Thoracic aorta (tissue), 2 donors: ENCODE measurements around the gene TCF3. TPM values are rescaled to one million over a fixed set of nuclear protein-coding genes. Genes with fewer than 3 reads are reported as not detected.

Source experiments
- ATAC-seq: fragments of 150-250 bp; one replicate; pipeline ENCODE4 v1.8.0; 2017; ENCODE audit warnings: low read depth; ENCODE audit not compliant: insufficient number of reproducible peaks, low FRiP score
- DNase-seq: peaks from one replicate; pipeline ENCODE4 v3.0.0-alpha.2; 2020; ENCODE audit warnings: low spot score
- H3K27ac ChIP-seq, 2 donors: fragments of 200-600 bp; sonication (generic); 1 replicate in 1 of 2; 2 replicates in 1 of 2; pipeline ENCODE4 v1.5.1; 2016; ENCODE audit warnings: mild to moderate bottlenecking in 2 of 2, moderate library complexity in 2 of 2
- H3K27me3 ChIP-seq: fragments of 200-600 bp; sonication (generic); replicated peaks from 2 replicates; pipeline ENCODE4 v1.6.0; 2016; ENCODE audit warnings: mild to moderate bottlenecking; ENCODE audit not compliant: insufficient read depth
- H3K36me3 ChIP-seq: fragments of 200-600 bp; sonication (generic); one replicate; pipeline ENCODE4 v1.5.1; 2016
- H3K4me1 ChIP-seq, 2 donors: fragments of 200-600 bp; sonication (generic); 1 replicate in 1 of 2; 2 replicates in 1 of 2; pipeline versions ENCODE4 v1.5.1 to v1.6.0; 2016; ENCODE audit warnings: low read depth in 2 of 2, mild to moderate bottlenecking in 1 of 2; ENCODE audit not compliant: control insufficient read depth in 1 of 2
- H3K4me3 ChIP-seq: fragments of 200-600 bp; sonication (generic); 2 replicates; pipeline ENCODE4 v1.5.1; 2016; ENCODE audit warnings: mild to moderate bottlenecking
- H3K9me3 ChIP-seq: fragments of 200-600 bp; sonication (generic); 2 replicates; pipeline ENCODE4 v1.5.1; 2016
- total RNA-seq, 2 donors: library from RNA; depleted of rRNA; stranded (reverse); fragments of >200 nt; gene quantifications; one replicate each; pipeline versions ENCODE4 v1.1.0 to v1.2.3, GENCODE V29; 2016
- TF ChIP-seq, protein P1 (sequence below): fragments of 200-600 bp; sonication (generic); IDR thresholded peaks from one replicate; pipeline ENCODE4 v1.5.1; 2019; ENCODE audit warnings: antibody characterized with exemption

TCF3 gene
- total RNA-seq, 2 donors from 2014 or later: 46.0 to 52.5 TPM

DNA sequence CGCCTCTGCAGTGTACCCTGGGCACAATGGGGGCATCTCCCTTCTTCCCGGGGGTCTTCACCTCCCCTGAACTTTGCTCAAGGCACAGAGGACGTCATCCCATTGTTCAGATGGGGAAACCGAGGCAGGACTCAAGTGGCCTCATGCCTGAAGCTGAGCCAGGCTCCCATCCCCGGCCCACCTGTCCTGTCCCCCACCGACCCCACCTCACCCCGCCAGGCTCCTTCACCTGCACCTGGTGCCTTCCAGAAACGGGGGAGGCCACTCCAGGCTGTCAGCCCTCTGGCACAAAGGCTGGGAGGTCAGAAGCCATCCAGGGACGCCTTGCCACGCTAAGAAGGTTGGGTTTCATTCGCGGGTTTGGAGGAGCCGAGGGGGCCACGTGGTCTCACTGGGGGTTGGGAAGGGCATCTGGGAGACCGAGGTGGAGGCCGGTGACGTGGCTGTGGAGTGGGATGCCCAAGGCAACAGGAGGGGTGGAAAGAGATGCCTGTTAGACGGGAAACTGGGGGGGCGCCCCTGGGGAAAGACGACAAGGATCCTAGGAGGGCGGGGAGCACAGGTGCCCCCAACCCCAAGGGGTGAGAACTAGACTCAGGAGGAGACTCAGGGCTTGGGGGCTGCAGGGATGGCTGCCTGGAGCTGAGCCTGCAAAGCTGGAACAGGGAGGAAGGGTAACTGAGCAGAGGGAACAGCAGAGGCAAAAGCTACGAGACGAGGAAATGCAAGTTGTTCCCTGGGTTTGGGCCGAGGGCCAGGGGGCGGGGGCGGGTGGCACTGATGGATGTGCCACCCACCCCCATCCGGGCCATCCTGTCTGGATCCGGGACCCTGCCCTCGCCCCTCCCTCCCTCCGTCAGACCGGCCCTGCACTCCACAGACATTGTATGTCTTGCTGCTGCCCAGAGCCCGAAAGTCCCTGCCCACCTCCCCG, 6.0 kb upstream of the TCF3 start:
- Histone ChIP-seq H3K4me1 (no peaks in the 10 kb centered on the region), H3K9me3 (no peaks in the 10 kb centered on the region), H3K27ac (no peak overlapping the region), H3K4me3 (no peak overlapping the region), H3K27me3 (no peaks in the 10 kb centered on the region), H3K36me3 (no peaks in the 10 kb centered on the region)
- ATAC-seq (no peak), DNase-seq (no peak)
- TF ChIP-seq, protein P1, sequence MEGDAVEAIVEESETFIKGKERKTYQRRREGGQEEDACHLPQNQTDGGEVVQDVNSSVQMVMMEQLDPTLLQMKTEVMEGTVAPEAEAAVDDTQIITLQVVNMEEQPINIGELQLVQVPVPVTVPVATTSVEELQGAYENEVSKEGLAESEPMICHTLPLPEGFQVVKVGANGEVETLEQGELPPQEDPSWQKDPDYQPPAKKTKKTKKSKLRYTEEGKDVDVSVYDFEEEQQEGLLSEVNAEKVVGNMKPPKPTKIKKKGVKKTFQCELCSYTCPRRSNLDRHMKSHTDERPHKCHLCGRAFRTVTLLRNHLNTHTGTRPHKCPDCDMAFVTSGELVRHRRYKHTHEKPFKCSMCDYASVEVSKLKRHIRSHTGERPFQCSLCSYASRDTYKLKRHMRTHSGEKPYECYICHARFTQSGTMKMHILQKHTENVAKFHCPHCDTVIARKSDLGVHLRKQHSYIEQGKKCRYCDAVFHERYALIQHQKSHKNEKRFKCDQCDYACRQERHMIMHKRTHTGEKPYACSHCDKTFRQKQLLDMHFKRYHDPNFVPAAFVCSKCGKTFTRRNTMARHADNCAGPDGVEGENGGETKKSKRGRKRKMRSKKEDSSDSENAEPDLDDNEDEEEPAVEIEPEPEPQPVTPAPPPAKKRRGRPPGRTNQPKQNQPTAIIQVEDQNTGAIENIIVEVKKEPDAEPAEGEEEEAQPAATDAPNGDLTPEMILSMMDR: no peak

DNA sequence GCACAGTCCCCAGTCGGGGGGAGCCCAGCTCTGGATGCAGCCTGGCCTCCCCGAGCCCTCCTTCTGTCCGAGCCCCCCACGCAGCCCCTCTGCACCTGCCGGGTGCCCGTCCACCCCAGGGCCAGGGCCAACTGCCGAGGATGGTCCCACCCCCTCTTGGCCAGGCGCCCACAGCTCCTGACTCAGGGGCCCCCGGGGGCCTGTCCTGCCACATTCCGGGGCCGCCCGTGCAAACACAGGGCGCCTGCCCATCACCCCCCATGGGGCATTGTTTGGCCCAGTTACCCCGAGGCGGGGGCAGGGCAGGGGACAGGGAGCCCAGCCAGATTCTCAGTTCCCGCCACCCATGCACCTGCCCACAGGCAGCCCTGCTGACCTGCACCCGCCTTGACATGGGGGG, 5.3 kb upstream of the TCF3 start:
- TF ChIP-seq, protein P1: no peak
- Histone ChIP-seq H3K36me3 (no peaks in the 10 kb centered on the region), H3K27ac (no peak overlapping the region), H3K9me3 (no peaks in the 10 kb centered on the region), H3K27me3 (no peaks in the 10 kb centered on the region), H3K4me1 (no peaks in the 10 kb centered on the region), H3K4me3 (no peak overlapping the region)
- no peak for ATAC-seq
- DNase-seq: no peak

DNA sequence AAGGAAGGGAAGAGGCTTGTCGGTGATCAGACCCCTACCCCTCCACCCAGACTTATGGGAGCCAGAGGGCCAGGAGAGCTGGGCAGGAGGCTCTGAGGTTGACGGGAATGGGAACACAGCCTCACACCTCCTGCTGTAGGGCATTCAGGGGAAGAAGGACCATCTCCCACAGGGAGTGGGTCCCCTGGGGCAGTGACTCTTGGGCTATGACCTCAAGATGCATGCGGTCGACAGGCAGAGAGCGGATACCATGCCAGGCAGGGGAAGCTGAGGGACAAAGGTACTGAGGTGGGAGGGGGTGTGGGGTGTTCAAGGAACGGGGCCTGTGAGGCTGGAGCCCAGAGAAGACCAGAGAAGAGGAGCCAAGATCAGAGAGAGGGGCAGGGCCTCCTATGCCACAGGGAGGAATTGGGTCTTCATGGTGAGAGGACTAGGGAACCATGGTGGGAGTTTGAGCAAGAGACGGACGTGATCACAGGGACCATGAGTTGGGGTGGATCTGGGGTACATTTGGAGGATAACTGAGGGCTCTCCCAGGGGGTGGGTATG, 4.6 kb upstream of the TCF3 start:
- Histone ChIP-seq H3K27me3 (no peaks in the 10 kb centered on the region), H3K36me3 (no peaks in the 10 kb centered on the region), H3K27ac (no peak overlapping the region), H3K9me3 (no peaks in the 10 kb centered on the region), H3K4me3 (no peak overlapping the region), H3K4me1 (no peaks in the 10 kb centered on the region)
- ATAC-seq: no peak
- TF ChIP-seq, protein P1: no peak
- no peak for DNase-seq

DNA sequence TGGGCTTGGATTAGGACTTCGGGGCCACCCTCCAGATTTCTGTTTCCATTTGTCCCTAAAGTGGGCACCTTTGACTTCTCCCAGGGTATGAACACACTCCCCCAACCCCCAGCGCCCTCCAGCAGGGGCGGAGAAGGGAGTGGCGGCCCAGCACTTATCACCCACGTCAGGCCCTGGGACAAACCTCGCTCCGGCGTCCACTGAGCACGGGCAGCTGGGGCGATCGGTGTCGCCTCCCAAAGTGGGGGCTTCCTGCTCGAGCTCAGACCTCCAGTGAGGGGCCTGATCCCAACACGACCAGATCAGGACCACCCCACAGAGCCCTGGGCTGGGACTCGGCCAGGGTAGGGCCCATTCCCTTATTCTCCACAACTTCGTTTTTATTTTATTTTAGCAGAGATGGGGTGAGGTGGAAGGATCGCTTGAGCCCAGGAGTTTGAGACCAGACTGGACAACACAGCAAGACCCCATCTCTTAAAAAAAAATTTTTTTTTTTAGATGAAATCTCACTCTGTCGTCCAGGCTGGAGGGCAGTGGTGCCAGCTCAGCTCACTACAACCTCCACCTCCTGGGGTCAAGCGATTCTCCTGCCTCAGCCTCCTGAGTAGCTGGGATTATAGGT, 3.7 kb upstream of the TCF3 start:
- DNase-seq (no peak), ATAC-seq (no peak)
- no peak overlapping the region for H3K4me3 ChIP-seq
- peaks cover under 1 to 4% of the 10 kb centered on the region in 2 donors for H3K4me1 ChIP-seq
- no peaks in the 10 kb centered on the region for H3K9me3 ChIP-seq
- H3K27me3 ChIP-seq: no peaks in the 10 kb centered on the region
- TF ChIP-seq, protein P1: no peak
- no peaks in the 10 kb centered on the region for H3K36me3 ChIP-seq
- no peak overlapping the region for H3K27ac ChIP-seq
